HG03045 (cell line): ENCODE data around the gene CCDC8.

Experiments
- ATAC-seq: cut with Tn5 transposase; IDR thresholded peaks from one replicate; pipeline ENCODE4 v1.9.1; 2021; ENCODE audit warnings: mild to moderate bottlenecking, moderate library complexity; ENCODE audit not compliant: unreplicated experiment

The CCDC8 gene

GRCh38 chr19:46361915-46362314 is 51.4 kb downstream of the CCDC8 start:
- no peak for ATAC-seq
